Prostate gland (tissue), 2 donors: Measurements from ENCODE around the gene LGI4.

Experiments
- CTCF ChIP-seq, 4 experiments: fragments of 200-600 bp in 2 of 4; fragments of 450-650 bp in 2 of 4; sonication (generic) in 2 of 4; IDR thresholded peaks; 1 replicate in 3 of 4; 2 replicates in 1 of 4; pipeline ENCODE4 v1.5.1; 2016 to 2019; ENCODE audit warnings: antibody characterized with exemption in 4 of 4, mild to moderate bottlenecking in 2 of 4, moderate library complexity in 2 of 4
- POLR2A ChIP-seq: fragments of 450-650 bp; IDR thresholded peaks from one replicate; pipeline ENCODE4 v1.6.1; 2016; ENCODE audit warnings: antibody characterized with exemption, mild to moderate bottlenecking
- POLR2AphosphoS5 ChIP-seq: sonication (generic); formaldehyde crosslinking; IDR thresholded peaks from one replicate; pipeline ENCODE4 v1.6.1; 2017; ENCODE audit warnings: antibody characterized with exemption

DNA sequence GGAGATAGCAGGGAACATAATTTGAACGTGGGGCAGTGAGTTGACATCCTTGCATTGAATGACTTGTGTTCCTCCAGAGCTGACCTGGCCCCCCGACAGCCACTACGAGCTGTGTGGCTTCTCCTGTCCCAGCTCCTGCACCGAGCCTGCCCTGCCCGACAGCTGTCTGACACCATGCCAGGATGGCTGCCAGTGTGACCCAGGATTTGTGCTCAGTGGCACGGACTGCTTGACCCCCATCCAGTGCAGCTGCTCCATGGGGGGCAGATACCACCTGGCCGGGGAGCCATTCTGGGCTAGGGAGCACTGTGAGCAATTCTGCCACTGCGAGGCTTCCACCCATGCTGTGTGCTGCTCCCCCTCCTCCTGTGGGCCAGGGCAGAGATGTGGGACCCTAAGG lies 48.4 kb downstream of the LGI4 start:
- TF ChIP-seq CTCF (IDR thresholded peaks at IDR 0.05), result no peak
- TF ChIP-seq POLR2AphosphoS5, result no peak
- TF ChIP-seq POLR2A, result no peak
